GM11168 (cell line): ENCODE data around the gene FN3K.

Source experiments
- in situ Hi-C: fragments of 300-500 bp; cut with MboI; formaldehyde crosslinking; loops from one replicate; pipeline ENCODE4 v1.12.0; 2022; ENCODE audit warnings: low sequenced_read_pairs; ENCODE audit not compliant: unreplicated experiment

The FN3K gene

GRCh38 chr17:82703036-82703745 is 32.2 kb upstream of the FN3K start:
- in situ Hi-C loops = no loop called here

- in situ Hi-C loops = no loop called here
Observed at GRCh38 chr17:82703935-82704865, 31.2 kb upstream of the FN3K start.

DNA sequence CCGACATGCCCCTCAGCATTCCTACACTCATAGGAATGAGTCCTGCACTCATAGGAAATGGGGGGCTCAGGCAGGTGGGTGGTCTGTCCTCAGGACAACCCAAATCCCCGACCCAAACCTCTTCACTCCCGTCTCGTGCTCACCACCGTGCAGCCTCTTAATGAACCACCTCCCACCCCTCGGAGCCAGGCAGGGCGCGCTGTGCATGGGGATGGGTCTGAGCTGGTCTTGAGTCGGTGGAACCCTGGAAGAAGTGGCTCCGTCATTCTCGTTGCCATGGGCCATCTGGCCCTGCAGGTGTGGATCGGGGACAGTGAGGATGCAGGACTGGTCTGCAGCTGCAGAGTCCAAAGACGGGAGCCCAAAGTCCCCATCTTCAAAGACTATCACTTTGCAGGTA is 30.5 kb upstream of the FN3K start:
- in situ Hi-C loops = no loop called here

- in situ Hi-C loops = no loop called here
Observed at GRCh38 chr17:82705756-82706155, 29.7 kb upstream of the FN3K start.

GRCh38 chr17:82709024-82709675 is 26.3 kb upstream of the FN3K start:
- in situ Hi-C loops = no loop called here

- in situ Hi-C loops = no loop called here
Observed at GRCh38 chr17:82709676-82710498, 25.5 kb upstream of the FN3K start.

GRCh38 chr17:82710499-82711232 is 24.7 kb upstream of the FN3K start:
- in situ Hi-C loops = no loop called here

DNA sequence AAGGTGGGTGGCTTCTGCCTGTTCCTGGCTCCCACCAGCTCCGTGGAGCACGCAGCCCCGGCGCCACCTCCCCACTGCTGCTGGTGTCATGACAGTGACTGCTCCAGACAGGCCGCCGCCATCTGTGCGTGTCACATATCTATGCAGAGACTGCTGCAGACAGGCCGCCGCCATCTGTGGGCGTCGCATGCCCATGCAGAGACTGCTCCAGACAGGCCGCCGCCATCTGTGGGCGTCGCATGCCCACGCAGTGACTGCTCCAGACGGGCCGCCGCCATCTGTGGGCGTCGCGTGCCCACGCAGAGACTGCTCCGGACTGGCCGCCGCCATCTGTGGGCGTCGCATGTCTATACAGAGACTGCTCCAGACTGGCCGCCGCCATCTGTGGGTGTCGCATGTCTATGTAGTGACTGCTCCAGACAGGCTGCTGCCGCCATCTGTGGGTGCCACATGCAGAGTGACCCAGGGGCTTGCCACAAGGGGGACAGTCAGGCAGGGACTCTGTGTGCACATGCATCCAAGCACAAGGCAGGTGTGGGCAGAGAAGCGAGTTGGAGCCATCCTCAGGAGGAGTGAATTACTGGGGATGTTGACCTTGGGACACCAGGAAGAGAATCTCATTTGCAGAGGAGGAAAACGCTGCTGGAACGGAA is 22.2 kb upstream of the FN3K start:
- in situ Hi-C loops = no loop called here

GRCh38 chr17:82716203-82717010 is 19.0 kb upstream of the FN3K start, which contains the start of gene FN3KRP:
Gene FN3KRP, plus strand, starts transcription at chr17:82716706. Its CDS starts 50 bp downstream, at chr17:82716756.
- in situ Hi-C loops = no loop called here

GRCh38 chr17:82718986-82719685 is 16.3 kb upstream of the FN3K start:
- in situ Hi-C loops = no loop called here

DNA sequence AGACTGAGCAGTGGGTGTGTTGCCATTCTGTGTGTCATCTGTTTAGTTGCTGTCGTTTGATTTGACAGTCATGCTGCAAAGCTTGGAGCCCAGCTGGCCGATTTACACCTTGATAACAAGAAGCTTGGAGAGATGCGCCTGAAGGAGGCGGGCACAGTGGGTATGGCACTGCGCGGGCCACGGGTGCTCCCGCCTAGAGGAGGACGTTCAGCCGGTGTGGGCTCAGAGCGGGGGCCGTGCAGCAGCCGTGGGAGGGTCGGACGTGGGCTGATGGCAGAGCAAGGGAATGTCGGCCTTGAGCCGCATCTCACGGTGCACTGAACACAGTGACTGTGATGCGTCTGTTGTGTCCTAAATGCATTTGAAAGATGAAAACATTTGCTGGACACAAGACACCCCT is 15.2 kb upstream of the FN3K start:
- in situ Hi-C loops = no loop called here

GRCh38 chr17:82722341-82723013 is 12.9 kb upstream of the FN3K start:
- in situ Hi-C loops = no loop called here

DNA sequence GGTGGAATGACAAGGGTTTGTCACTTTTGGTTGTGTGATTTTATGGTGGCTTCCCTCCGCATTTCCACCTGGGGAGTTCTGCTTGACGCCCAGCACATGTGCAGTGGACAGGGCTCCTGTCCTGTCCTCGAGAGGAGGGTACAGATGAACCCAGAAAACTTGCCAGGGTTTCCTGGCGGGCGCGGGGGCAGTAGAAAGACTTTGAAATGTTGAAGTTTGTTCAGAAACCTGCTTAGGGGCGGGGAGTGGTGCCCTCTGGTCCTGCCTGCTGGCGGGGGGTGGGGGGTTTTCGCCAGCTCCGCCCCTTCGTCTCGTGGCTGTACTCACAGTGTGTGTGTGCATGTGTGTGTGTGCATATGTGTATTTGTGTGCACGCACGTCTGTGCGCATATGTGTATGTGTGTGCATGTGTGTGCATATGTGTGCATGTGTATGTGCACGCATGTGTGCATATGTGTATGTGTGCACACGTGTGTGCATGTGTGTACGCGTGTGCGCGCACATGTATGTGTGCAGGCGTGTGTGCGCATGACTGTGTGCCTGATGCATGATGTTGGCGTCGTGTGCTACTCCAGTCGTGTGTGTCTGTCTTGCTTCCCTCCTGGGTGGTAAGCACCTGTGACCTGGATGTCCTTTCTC is 12.1 kb upstream of the FN3K start:
- in situ Hi-C loops = no loop called here

GRCh38 chr17:82726427-82726826 is 9.0 kb upstream of the FN3K start:
- in situ Hi-C loops = no loop called here

- in situ Hi-C loops = no loop called here
Observed at GRCh38 chr17:82729479-82730260, 5.7 kb upstream of the FN3K start.
